Measurements from ENCODE around the gene TBC1D14.
A peak's percentile ranks its signal among the peaks of the same experiment; 100 is the strongest.

TBC1D14 gene

DNA sequence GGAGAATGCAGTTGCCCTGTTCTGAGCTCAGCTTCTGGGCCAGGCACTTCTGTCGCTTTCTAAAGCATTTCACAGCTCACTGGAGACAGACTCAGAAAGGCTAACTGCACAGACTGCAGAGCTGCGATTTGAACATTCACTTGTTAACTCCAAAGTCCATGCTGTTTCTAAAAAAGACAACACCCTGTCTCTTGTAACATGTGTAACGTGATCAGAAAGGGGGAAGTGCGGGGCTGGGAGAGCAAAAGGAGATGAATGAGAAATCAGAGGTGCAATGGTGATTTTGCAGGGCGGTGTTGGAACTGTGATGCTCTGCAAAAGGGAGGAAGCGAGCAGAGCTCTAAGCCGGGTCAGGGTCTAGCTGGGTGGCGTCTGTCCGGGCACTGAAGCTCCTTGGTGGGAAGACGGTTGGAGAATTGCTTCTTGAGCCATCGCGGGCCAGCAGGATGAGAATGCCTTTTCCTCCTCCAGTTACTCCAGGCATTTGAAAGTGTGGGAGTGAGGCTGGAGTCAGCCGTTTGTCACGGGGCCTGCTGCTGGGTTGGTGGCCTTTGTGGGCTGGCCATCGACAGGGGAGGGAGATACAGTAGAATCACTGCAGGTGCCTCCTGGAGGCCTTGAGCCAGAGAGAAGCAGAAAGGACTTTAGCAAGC lies 20.3 kb downstream of the TBC1D14 start:
- no peak for DNase-seq (ENCODE audit: low spot score)

DNA sequence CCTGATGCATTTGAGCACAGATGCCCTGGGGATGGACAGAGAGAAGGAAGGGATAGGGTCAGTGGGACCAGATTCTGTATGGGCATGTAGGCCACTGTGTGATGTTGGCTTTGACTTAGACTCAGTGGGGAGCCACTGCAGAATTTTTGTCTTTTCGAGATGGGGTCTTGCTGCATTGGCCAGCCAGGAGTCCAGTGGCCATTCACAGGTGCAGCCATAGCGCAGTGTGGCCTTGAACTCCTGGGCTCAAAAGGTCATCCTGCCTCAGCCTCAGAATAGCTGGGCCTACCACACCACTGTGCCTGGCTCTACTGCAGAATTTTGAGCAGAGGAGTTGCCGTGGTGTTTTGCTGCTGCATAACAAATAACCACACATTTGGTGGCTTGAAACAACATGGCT lies 22.8 kb downstream of the TBC1D14 start:
- no peak for DNase-seq (ENCODE audit: low spot score)

DNA sequence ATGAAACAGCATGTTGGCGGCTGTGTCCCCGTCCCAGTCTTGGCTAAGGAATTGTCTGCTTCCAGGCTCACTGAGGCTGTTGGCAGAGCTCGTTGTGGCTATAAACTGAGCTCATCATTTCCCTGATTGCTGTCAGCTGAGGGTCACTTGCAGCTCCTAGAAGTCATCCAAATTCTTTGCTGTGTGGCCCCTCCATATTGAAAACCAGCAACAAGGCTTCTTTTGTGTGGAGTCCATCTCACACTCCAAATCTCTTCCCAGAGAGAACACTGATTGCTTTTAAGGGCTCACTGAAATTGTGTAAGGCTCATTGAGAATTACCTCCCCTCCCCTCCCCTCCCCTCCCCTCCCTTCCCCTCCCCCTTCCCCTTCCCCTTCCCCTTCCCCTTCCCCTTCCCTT lies 23.3 kb downstream of the TBC1D14 start:
- no peak for DNase-seq (ENCODE audit: low spot score)

DNA sequence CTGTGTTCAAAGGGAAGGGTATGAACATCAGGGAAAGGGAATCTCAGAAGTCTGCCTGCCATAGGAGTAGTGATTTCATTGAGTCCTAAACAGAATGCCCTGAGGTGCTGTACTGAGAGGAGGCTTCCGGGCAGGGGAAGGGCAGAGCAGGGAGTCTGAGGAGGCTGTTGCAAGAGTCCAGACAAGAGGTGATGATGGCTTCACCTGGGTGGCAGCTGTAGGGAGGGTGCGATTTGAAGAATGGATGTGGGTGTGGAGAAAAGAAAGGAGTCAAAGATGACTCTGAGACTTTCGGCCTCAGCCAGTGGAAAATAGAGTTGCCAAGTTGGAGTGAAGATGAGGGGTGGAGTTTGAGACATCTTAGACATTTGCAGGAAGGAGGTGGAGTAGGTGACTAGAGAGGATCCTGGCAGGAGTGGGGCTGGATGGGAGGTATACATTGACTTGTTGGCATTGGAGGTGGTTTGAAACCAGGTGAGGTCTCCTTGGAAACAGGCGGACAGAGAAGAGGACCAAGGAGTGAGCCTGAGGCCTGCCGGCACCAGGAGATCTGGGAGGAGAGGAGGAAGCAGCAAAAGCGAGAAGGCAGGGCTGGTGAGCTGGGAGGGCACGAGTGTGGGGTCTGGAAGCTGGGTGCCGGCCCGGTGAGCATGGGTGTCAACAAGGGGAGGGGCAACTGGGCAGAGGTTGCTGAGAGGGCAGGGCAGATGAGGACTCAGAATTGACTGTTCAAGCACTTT lies 24.2 kb downstream of the TBC1D14 start:
- no peak for DNase-seq (ENCODE audit: low spot score)

DNA sequence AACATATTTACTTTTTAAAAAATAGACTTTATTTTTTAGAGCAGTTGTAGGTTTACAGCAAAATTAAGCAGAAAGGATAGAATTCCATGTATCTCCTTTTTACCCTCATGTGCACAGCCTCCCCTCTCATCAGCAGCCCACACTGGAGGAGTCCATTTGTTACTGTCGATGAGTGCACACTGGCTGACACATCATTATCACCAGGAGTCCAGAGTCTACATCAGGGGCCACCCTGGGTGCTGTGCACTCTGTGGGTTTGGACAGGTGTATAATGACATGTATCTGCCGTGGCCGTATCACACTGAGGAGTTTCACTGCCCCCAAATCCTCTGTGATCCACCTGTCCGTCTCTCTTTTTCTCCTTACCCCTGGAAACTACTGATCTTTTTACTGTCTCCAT lies 26.3 kb downstream of the TBC1D14 start:
- DNase-seq (ENCODE audit: low spot score) = no peak

DNA sequence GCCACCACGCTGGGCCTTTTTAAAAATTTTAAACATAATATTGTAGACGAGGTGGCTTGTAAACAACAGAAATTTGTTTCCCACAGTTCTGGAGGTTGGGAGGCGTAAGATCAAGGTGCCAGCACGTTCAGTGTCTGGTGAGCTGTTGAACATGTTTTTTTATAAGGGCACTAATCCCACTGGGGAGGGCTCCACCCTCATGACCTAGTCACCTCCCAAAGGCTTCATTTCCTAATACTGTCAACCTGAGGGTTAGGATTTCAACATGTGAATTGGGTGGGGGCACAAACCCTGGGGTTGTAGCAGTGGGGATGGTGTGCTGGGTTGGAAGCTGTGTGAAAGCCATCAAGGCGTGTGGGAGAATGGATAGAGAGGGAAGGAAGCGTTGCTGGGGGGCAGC lies 27.6 kb downstream of the TBC1D14 start:
- no peak for DNase-seq (ENCODE audit: low spot score)

DNA sequence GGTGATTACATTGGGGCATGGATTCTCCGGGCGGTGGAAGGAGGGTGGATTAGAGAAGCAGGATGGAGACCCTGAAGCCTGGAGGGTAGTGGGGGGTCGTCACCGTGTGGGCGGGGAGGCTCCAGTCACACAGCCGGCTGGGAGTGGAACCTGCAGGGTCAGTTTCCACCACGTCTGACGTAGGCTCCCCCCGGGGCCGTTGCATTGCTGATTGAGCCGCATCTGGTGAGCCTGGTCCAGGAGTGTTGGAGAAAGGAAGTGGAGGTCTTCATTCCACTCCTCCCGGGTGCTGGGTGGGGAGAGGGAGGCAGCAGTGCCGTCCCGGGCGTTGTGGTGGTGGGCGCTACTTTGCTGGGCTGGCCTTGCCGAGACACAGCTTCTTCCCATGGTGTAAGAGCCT lies 28.1 kb downstream of the TBC1D14 start:
- no peak for DNase-seq (ENCODE audit: low spot score)

DNA sequence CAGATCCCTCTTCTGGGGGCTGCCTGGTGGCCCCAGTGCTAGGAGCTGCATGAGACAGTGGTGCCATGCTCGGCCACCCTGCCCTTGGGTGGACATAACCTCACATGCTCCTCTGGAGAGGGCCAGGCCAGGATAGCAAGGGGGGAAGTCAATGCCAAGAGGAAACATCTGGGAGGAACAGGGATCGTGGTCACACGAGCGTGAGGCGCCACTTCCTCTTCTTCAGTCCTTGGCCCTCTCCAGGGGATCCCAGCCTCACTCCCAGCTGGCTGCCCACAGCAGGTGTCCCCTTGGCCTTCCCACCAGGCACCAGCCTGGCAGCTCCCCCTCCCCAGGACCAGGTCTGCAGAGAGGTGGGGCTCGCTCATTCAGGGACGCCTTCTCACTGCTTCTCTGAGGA lies 28.6 kb downstream of the TBC1D14 start:
- peak; percentile 71 for DNase-seq (ENCODE audit: low spot score)

DNA sequence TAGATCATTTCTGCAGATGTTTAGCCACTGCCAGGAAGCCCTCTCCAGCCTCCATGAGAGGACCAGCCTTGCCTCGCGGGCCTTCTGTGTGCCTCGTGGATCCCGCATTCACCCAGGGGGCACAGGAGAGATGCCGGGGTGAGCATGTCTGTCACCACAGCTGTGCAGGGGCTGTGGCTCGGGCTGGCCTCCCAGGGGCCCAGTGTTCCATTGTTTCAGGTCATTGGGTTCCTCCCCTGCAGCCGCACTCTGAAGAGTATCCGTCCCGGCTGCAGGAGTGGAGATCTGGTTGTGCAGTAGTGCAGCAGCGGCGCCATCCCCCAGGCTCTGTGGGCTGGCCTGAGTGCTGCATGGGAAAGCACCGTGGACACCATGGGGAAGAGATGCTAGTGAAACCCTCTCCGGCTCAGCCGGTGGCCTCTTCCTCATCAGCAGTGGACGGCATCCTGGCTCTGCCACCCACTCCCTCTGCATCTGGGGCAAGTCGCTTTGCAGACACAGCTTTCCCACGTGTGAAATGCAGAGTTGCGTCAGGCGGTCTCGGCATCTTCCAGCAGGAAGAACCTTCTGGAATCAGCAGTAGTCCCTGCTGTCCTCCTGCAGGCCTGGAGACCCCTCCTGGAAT lies 29.1 kb downstream of the TBC1D14 start:
- peak; percentile 70 for DNase-seq (ENCODE audit: low spot score)

DNA sequence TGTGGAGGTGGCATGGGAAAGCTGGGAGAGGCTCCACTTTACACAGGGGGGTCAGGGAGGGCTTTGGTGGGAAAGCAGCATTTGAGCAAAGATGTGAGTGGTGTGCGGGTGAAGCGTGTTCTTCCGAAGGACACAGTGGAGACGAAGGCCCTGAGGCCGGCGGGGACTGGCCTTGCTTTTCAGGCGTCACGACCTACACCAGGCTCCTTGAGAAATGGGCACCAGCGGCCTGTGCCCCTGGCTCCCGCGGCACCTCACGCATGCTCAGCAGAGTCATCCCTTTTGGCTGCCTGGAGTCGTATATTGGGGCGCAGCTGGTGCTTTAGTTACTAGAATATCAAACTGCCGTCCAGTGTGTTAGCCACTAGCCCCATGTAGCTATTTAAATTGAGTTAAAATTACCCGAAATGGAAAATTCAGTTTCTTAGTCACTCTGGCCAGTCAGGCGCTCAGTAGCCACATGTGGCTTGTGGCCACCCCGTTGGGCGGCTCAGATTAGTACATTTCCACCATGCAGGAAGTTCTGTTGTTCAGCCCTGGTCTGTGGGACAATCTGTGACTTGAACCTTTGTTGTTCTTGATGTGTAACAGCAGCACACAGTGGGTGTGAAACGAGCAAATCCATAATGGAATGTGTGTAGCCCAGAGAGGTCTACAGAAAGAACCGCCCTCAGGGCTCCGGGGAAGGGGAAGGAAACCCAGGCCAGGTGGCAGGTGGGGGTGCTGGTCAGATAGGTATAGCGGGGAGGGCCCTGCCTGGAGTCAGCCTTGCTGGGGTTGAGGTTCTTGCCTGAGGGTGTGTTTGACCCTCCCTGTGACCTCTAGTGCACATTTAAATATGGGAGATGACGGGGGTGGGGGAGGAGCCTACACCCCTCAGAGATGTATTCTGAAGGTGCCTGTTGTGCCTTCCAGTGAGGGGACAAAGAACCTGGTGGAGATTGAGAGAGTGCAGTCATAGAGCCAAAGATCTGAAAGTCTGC lies 30.4 kb downstream of the TBC1D14 start:
- DNase-seq (ENCODE audit: low spot score) = no peak

DNA sequence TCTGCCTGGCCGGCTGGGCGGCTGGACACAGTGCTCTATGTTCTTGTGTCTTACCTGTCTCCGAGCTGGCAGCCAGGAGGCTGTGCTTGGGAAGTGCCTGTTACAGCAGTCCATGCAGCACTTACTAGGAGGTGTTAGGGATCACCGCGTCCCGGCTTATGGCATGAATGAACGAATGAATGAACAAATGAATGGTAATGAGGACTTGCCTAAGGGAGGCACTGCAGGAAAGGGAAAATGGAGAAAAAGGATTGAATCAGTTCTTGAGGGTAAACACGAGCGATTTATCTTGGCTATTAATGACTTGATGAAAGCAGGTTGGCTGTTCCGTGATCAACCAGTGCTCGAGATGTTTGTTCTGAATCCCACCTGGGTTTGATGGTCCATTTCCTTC lies 31.1 kb downstream of the TBC1D14 start:
- no peak for DNase-seq (ENCODE audit: low spot score)

DNA sequence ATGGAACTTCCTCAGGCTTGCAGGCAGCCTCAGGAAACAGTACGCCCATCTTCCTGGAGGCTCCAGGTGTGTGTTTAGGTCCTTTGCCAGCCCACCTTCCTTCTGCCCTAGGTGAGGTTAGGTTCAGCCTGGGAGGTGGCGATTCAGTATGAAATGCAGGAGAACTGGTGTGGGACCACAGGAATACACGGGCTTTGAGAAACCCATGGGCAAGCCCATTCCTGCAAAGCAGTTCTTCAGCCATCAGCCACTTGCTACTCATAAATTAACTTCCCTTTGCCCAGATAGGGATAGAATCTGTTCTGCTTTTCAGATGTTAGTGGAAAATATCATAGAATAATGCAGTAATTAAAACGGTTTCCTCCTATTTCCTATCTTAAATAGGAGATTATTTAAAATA lies 32.2 kb downstream of the TBC1D14 start:
- no peak for DNase-seq (ENCODE audit: low spot score)

DNA sequence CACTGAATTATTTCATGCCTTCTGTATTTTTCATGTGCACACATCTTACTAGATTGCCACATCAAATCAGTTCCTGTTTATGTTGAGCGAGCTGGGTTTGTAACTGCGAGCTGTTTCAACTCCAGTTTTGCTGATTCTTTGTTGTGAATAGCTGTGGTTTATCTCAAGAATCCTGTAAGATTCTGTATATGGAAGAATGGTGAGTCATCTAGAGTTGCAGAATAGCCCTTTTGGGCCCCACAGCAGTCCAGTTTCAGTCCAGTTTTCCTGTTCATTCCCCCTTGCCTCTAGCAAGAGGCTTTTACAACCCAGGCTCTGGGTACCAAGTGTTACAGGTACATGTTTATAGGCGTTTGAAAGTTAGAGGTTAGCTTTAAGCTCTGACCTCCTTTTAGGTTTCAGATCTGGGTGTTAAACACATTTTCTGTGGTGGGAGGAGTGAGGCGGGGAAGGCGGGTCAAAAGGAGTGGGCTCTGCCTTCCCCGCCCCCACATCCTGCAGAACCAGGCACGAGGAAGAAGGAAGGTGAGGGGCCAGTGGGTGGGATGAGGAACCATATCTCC lies 32.7 kb downstream of the TBC1D14 start:
- peak; percentile 55 for DNase-seq (ENCODE audit: low spot score)

DNA sequence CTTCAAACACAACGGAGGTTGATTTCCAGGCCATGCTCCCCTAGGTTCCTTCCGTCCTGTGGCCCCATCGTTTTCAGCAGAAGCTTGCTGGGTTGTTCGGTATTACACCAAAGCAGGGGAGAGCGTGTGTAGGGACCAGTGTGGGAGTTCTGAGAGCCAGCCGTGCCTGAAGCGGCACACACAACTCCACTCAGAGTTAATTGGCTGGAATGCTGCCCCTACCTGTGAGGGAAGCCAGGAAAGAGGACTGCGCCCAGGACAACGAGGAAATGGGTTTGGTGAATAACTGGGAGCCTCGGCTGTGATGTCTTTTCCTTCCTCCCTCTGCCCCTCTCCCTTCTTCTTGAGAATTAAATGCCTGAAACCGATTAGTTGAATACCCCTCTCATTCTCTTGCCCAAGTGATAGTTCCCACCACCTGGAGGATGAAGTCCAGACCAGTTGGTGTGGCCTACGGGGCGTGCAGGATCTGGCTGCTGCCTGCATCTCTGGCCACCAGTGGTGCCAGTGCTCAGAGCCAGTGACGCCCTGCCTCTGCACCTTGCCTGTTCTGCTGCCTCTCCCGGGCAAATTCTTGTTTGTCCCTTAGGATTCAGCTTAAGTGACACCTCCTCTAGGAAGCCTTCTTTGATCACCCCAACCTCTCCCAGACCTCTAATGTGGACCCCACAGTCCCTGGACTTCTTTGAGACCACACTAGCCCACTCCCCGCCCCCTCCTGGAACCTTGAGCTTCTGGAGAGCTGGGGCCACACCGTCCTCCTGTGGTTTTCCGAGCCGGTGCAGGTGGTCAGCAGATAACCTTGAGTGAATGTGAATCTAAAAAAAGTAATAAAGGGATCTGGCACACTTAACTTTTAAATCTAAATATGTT lies 33.6 kb downstream of the TBC1D14 start:
- no peak for DNase-seq (ENCODE audit: low spot score)

DNA sequence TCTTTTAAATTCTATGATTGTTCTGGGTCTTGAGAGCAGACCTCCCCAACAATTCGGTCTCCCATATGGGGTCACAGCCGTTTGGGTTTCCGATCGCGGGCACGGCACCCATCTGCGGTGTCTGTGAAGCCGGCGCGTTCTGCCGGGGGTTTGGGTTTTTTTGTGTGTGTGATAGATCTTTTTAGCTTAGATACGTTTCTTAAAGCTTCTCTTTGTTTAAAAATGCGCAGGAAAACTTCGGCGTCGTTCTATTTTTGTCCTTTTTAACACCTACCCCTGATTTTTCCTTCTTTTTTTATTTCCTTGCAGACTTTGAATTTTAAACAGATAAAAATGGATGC lies 34.2 kb downstream of the TBC1D14 start:
- DNase-seq (ENCODE audit: low spot score) = no peak

DNA sequence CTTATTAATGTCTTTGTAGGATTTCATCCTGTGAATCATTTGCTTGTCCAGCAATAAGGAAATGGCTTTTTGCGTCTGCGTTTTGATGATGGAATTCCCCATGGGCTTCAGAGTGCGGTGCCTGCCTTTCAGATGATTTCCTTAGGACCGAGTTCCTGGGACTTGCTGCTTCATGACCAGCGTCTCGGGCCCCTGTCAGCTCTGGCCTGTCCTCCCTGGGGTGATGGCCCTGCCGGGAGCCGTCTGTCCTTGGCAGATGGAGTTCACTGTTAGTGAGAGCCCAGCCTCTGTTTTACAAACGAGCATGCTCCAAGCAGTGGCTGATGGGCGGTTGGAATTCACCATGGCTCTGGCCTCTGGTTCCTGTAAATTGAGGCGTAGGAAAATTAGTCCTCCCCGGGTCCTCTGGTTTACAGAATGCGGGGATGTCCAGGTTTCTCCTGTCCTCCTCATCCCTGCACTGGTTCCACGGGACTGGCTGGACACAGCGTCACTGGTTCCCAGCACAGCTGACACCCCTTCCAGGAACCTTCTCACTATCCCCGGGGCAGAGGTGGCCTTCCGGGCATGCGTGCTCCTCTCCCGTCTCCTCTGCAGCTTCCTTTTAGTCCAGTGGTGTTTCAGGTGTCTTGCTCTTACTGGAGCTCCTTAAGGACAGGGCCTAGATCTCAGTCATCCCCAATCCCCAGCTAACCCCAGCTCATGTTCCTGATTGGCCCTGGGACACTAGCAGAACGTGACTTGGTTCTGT lies 34.9 kb downstream of the TBC1D14 start:
- no peak for DNase-seq (ENCODE audit: low spot score)

DNA sequence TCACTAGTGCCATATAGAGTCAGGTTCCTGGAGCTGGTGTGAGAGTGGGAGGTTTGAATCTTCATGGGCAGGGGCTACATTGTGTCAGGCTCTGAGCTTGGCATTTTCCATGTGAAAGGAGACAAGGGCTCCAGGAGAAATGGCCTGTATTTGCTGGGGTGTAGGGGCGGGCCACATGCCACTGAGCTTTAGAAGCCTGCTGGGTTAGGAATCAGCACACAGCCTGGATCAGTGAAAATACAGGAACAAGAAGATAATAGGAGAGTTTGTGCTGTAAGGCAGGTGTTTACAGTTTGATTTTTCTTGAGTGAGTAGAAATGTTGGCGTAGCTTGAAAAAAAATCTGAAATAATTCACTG lies 35.4 kb downstream of the TBC1D14 start:
- DNase-seq (ENCODE audit: low spot score) = no peak

DNA sequence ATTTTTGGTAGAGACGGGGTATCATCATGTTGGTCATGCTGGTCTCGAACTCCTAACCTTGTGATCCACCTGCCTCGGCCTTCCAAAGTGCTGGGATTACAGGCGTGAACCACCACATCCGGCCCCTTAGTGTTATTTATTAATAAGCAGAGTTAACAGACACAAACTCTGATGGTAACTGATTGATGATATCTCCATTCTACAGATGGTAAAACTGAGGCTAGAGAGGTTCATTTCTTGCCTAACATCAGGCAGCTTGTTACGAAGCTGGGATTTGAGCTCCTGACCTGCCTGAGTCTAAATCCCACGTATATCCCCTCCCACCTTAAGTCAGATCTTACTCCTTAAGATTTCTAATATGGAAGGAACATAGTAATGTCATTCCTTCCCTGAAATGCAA lies 36.9 kb downstream of the TBC1D14 start:
- DNase-seq (ENCODE audit: low spot score) = no peak

DNA sequence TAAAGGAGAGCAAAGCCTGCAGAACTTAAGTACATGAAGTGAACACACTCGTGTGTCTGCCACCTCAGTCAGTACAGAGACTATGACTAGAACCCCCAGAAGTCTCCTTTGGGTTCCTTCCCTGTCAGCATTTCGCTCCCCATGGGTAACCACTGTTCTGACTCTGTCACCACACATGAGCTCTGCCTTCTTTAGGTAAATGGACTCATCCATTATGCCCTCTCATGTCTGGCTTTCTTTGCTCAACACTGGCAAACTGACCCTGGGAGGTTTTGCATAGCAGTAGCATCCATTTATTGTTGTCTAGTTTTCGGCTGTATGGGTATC lies 38.5 kb downstream of the TBC1D14 start:
- no peak for DNase-seq (ENCODE audit: low spot score)

DNA sequence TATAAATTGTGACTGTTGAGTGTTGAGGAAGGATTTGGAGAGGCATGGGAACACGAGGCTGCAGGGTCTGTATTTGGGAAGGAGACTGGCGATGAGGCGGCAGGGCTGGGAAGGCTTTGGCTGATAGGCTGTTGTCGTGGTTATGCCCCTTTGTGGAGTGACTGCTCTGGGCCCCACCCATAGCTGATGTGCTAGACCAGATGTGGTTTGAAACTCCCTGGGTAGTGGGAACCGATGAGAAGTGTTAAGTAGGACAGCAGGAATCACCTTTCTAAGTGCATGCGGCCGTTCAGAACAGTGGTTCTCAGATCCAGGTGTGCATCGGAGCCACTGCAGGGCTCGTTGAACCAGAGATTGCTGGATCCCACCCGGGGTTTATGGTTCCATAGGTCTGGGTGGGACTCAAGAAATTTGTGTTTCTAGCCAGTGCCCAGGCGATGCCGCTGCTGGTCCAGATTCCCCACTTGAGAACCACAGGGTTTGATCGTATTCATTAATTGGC lies 42.3 kb downstream of the TBC1D14 start:
- no peak for DNase-seq (ENCODE audit: low spot score)

Measured in Ammon's horn (tissue), 1 donor.